ENCODE measurements around the gene MARCHF9.
"Not testable (repeated sequence)": the region's sequence is repeated elsewhere in the genome, so short reads cannot be mapped to it uniquely, and the experiment has no call there.

Gene MARCHF9

DNA sequence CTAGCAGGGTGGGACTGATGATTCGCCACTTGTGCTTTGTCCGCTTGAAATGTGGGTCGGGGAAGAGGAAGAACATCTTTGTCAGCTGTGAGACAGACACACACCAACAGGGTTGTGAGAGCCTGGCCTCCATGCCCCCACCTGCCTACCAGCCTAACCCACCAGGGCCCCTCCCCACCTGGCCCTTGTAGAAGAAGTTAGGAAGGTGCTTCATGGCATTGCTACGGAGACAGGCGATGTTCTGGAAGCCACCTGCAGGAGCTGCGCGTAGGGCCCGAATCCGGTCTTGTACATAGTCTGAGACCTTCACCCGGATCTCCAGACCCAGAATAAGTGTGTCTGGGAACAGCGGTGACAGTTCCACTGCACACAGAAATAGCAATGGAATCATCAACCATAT, 14.7 kb downstream of the MARCHF9 start:
- DNase-seq (ENCODE audit: low spot score), result no peak

DNA sequence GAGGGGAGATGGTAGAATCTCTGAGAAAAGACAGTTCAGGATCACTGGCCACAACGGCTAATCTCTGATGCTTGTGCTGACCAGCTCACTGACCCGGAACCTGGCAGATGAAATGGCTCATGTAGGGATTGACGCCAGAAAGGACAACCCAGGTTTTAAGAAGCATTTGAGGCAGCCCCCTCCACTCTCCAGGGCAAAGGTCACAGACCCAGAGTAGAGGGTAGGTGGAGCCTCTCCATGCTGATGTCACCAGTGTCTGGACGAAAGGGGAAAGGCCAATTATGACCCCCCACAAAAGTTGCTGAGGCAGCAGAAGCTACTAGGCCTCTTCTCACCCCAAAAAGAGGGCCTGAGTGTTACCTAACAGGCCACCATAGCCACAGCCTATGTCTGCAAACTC, 15.8 kb downstream of the MARCHF9 start:
- DNase-seq (ENCODE audit: low spot score), result no peak

DNA sequence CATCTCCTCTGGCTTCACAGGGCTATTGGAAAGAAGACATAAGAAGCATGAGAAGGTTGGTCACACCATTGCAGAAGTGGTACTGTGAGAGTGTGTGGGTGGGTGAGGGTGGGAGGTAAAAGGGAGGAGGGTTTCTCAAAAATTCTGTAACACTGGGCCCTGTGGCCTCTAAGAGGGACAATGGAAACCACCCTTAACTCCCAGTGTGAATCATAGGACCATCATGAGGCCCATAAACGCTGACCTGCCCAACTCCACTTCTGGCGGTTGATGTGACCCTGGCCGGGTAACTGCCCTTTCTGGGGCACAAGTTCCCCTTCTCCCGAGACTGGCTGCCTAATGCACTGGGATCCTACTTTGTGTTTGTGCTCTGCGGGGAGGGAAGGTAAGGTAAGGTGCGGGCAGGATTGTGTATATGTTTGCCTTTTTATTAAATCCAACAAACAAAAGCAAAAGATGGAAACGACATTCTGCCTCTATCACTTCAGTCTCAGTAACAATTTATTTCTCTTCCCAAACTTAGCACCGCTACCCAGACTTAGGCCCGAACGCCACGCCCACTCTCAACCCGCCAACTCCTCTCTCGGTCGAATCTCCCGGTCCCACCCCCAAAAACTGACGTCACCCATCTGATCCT, 16.5 kb downstream of the MARCHF9 start:
- peak; percentile 81 for DNase-seq (ENCODE audit: low spot score)

DNA sequence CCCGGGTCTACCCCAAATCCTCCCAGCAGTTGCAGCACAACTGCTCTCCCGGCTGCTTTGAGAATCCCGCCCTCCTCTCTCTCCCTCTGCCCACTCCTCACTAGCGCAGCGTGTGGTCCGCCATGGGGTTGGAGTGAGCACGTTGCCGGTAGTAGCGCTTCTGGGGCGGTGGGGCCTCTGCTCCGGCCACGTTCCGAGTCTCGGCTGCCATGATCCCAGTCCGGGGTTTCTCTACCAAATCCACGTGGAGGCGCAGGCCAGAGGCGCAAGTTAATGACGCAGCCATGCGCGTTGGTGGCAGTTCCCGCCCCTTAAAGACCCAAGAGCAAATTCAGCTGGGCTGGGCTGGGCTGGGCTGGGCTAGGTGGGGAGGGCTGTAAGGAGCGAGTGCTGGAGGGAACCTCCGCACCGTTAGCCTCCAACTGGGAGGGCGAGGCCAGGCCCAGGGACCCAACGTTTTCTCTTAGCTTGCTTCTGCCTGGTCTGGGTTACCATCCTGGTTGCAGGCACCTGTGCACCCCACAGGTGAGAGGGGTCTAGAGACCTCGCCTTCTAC, 17.0 kb downstream of the MARCHF9 start, which contains the start of gene METTL1:
TSS of gene METTL1 (minus strand) at position 233 of the 556 bp plus-strand sequence. CDS start at position 211, 22 bp downstream.
- peak; percentile 89 for DNase-seq (ENCODE audit: low spot score)

DNA sequence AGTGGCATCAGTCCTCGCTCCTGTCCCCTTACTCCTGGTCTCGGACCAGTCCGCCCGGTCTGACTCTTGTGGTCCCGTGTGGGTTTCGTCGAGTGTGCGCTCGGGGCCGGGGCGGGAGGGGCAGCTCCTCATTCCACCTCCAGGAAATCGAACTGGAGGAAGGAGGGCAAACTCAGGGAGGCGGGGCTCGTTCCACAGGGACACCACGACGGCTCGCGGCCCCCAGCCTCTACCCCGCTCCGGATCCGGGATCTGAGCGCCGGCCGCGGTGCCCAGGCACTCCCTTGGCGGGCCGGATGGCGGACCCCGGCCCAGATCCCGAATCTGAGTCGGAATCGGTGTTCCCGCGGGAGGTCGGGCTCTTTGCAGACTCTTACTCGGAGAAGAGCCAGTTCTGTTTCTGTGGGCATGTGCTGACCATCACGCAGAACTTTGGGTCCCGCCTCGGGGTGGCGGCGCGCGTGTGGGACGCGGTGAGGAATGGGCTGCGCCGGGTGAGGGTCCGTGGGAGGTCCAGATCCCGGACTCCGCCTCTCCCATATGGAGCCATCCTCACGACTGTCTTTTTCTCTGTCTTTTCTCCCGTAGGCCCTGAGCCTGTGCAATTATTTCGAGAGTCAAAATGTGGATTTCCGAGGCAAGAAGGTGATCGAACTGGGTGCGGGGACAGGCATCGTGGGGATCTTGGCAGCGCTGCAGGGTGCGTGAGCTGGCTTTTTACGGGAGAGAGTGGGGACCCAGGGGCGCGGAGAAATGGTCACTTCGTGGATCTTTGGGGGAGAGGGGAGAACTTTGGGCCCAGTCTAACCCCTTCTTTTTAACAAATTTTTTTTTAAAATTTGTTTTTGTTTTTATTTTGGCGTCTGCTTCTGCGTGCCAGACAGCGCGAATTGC, 17.8 kb downstream of the MARCHF9 start, which contains the start of gene EEF1AKMT3:
TSS of gene EEF1AKMT3 (plus strand) at position 186 of the 894 bp plus-strand sequence. CDS start at position 297, 111 bp downstream.
- no peak for DNase-seq (ENCODE audit: low spot score)

DNA sequence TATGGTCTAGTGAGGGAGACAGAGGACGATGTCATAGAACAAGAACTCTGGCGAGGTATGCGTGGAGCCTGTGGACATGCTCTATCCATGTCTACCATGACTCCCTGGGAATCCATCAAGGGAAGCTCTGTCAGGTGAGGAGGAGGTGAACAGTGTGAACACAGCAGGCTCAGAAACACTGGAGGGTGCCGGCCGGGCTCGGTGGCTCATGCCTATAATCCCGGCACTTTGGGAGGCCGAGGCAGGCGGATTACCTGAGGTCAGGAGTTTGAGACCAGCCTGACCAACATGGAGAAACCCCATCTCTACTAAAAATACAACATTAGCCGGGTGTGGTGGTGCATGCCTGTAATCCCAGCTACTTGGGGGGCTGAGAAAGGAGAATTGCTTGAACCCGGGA, 19.7 kb downstream of the MARCHF9 start:
- DNase-seq (ENCODE audit: low spot score), result not testable (repeated sequence)

DNA sequence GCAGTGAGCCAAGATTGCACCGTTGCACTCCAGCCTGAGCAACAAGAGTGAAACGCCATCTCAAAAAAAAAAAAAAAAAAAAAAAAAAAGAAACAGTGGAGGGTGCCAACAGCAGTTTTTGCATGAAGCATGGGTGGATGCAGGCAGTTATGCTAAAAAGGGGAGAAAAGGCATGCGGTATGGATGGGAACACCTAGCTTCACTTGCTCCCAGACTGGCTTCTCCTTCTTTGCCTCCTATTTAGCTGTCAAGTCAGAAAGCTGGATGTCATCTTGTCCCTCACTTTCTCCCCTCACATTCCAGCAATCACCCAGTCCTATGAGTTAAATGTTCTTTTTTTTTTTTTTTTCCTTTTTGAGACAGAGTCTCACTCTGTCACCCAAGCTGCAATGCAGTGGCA, 20.1 kb downstream of the MARCHF9 start:
- DNase-seq (ENCODE audit: low spot score), result no peak

DNA sequence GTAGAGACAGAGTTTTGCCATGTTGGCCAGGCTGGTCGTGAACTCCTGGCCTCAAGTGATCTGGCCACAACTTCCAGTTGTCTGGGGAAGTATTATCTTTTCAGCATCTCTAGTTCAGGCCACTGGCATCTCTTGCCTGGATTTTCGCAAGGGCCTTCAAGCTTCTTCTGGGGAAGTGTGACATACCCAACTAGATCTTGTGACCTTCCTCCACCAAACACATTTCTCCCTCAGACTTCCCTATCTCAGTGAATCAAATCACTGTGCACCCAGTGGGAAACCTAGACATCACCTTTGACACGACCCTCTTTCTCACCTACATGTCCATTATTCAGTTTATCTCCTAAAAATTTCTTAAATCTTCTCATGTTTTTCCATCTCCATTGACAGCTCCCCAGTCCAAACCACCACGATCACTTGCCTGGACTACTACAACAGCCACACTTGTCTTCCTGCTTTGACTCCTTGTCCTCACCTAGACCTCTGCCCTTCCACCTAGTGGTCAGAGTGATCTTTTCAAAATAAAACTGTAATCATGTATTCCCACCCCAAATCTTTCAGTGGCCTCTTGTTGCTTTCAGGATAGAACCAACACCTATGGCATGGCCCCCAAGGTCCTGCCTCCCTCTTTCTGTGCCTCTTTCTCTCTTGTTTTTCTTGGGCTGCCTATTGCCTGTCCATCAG, 20.8 kb downstream of the MARCHF9 start:
- no peak for DNase-seq (ENCODE audit: low spot score)

DNA sequence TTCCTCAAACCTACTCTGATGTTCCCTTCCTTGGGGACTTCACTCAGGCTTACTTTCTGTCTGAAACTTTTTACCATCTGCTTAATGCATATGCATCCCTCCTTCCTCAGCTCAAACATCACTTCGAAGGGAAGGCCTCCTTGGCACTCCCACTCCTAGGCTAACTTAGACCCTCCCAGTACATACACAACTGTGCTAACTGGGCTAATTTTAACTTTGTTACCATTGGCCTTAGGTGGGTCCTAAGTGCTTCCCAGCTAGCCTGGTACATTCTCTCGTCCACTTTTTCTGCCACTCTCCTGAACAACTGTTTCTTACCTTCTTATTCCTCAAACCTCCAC, 21.3 kb downstream of the MARCHF9 start:
- DNase-seq (ENCODE audit: low spot score), result no peak

DNA sequence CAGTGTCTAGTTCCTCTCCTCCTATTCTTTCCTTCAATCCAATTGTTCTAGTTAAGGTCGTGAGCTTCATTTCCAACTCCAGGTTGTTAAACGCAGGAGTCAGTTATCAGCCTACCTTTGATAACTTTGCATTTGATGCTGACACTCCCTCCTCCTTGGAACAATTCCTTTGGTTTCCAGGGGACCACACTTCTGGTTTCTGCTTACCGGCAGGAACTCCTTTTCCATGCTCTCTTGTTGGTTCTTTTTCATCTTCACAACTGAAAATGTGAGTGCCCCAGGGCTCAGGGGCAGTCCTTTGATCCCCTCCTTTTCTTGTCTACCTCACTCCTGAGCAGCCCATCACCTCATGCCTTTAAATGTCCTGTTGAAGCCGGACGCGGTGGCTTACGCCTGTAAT, 22.5 kb downstream of the MARCHF9 start:
- DNase-seq (ENCODE audit: low spot score), result no peak

DNA sequence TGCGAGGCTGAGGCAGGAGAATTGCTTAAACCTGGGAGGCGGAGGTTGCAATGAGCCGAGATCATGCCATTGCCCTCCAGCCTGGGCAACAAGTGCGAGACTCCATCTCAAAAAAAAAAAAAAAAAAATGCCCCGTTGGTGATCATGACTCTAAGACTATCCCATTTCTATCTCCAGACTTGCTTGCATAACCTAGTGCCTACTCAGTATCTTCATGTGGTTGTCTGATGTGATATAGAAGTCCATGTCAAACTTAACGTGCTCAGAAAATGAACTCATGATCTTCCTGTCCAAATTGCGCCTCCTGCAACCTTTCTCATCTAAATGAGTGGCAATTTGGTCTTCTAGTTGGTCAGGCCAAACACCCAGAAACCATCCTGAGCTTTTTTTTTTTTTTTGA, 23.0 kb downstream of the MARCHF9 start:
- DNase-seq (ENCODE audit: low spot score), result no peak

DNA sequence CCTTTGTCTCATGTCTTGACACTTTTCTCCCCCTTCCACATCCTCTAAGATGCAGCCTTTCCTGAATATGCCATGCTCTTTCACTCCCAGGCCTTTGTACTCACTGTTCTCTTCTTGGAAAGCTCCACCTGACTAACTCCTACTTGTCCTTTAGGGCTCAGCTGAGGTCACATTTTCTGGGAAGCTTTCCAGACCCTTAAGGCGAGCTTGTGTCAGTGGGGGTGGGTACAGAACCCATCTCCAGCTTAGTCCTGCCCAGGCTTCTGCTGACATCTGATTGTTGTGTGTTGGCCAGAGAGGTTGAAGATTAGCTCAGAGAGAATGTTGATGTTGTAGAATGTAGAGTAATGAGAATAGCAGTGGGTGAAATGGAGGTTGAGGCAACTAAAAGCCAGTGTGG, 24.8 kb downstream of the MARCHF9 start:
- DNase-seq (ENCODE audit: low spot score), result no peak

DNA sequence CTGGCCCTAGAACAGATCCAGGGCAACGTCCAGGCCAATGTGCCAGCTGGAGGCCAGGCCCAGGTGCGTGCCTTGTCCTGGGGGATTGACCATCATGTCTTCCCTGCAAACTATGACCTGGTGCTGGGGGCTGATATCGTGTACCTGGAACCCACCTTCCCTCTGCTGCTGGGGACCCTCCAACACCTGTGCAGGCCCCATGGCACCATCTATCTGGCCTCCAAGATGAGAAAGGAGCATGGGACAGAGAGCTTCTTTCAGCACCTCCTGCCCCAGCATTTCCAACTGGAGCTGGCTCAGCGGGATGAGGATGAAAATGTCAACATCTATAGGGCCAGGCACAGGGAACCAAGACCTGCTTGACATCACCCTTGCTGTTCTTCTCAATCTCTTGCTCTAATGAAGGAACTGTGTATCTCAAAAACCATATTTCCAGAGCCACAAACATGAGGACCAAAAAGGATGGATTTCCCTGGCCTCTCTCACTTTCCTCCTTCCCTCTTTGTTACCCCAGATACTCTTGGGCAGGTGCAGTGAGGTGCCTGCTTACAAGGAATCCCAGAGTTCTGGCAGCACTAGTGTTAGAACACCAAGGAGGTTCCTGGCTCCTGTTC, 25.5 kb downstream of the MARCHF9 start:
- DNase-seq (ENCODE audit: low spot score), result no peak

DNA sequence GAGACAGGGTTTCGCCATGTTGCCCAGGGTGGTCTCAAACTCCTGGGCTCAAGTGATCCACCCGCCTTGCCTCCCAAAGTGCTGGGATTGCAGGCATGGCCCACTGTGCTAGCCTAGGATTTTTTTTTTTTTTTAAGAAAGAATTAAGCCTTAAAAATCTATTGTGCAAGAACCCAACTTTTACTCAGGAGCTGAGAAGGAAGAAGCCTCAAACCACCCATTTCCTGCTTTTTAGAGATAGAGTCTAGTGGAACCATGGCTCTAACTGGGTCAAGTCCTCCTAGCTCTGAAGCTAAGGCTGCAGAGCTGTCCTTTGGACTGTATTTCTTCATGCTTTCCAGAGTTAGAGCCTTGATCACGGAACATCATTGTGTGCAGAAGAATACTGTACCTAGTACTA, 26.3 kb downstream of the MARCHF9 start:
- DNase-seq (ENCODE audit: low spot score), result peak; percentile 36

DNA sequence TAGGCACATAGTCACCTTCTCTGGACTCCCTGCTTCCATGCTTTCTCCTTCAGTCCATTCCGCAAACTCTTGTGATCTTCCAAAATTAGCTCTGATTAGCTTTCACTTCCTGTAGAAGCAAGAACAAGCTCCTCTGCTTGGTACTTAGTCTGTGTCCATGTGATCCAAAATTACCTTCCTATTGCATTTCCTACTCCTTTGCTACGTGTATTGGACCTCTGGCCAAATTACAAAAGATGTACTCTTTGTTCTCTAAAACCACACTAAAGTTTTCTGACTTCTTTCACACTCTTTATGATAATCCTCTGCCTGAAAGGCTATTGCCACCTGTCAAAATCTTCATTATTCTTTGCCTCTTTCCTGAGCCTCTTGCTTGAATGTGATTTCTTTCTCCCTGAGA, 26.9 kb downstream of the MARCHF9 start:
- no peak for DNase-seq (ENCODE audit: low spot score)

DNA sequence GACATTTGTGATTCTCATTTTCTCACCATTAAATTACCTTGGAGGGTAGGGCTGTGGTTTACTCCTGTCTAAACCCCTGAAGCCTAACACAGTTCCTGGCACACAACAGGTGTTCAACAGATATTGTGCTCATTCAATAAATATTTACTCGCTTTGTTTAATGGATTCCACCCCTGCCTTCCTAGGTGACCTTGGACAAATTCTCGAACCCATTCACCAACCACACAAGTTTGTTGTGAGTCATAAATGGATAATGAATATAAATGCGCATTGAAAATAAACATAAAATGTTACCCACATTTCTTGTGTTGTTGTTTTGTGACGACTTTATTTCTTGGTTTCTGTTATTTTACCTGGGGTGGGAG, 27.3 kb downstream of the MARCHF9 start:
- DNase-seq (ENCODE audit: low spot score), result no peak

DNA sequence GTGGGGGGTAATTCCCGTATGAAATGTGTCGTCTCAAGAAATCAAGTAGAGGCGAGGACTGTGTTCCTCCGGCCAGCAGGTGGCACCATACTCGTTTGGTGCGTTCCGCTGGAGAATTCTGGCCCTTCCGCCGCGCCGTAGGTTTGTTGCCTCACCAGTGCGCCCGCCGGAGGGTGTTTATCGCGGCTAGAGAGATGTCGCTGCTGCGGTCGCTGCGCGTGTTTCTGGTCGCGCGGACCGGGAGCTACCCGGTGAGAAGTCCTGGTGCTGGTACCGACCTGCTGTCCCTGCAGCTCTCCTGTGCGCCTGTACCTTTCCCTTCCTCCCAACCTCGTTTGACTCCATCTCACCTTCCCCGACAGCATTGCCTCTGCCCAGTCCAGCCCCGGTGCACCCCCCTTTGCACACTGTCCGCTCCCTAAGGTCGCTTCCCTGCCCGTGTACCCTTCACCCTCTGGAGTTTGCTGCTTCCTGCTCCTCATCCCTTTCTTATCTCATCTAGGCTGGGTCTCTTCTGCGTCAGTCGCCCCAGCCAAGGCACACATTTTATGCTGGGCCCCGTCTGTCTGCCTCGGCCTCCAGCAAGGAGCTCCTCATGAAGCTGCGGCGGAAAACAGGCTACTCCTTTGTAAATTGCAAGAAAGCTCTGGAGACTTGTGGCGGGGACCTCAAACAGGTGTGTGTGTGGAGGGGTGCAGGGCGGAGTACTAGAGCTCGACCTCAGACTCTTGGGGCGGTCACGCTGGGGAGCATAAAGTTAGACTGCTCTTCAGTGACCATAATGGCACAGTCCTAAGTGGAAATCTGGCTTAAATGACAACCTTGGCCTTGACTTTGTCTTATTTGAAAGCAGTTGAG, 27.9 kb downstream of the MARCHF9 start, which contains the start of gene TSFM:
TSS of gene TSFM (plus strand) at position 180 of the 858 bp plus-strand sequence. CDS start at position 195, 15 bp downstream.
- peak; percentile 94 for DNase-seq (ENCODE audit: low spot score)

DNA sequence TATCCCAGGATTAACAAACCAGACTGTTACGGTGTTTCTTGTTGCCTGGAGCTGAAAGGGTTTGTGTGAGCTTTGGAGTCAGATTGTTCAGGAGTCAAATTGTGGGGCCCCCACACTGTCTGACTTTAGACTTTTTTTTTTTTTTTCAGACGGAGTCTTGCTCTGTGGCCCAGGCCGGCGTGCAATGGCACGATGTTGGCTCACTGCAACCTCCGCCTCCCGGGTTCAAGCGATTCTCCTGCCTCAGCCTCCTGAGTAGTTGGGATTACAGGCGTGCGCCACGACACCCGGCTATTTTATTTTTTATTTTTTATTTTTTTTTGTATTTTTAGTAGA, 28.5 kb downstream of the MARCHF9 start:
- DNase-seq (ENCODE audit: low spot score), result no peak

DNA sequence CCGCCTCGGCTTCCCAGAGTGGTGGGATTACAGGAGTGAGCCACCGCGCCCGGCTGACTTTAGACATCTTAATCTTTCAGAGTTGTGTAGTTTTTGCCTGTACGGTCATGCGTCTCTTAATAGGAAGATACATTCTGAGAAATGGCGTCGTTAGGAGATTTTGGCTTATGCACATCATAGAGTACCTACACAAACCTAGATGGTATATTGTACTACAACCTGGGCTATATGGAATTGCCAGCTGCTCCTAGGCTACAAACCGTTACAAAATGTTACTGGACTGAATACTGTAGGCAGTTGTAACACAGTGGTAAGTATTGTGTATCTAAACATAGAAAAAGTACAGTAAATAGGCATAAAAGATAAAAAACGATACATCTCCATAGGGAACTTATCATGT, 29.0 kb downstream of the MARCHF9 start:
- no peak for DNase-seq (ENCODE audit: low spot score)

DNA sequence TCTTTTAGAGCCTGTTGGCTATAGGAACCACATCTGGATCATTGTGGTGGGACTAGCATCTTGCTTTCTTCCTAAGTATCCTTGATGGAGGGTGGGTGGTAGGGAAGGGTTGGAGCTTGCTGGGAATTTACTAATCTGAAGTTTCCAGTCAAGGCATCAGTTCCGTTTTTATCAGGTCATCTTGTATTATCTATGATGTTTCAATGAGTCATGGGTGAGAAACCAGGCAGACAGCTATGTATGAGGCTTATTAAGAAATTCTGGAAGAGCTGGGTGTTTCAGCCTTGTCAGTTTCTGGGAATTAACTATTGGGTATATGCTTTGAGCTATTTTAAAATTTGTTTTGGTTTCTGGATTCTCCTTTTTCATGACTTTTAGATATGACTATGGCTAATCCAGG, 39.0 kb downstream of the MARCHF9 start:
- no peak for DNase-seq (ENCODE audit: low spot score)

DNA sequence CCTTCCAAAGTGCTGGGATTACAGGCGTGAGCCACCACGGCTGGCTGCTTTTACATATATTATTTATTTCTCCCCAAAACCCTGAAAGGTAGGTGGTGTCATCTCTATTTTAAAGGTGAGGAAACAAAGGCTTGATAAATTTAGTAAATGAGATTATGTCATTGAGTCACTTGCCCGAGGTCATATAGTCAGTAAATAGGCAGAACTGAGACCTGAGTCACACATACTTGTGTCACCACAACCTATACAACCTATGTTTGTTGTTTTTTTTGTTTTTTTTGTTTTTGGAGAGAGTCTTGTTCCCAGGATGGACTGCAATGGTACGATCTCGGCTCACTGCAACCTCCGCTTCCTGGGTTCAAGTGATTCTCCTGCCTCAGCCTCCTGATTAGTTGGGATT, 40.5 kb downstream of the MARCHF9 start:
- no peak for DNase-seq (ENCODE audit: low spot score)
